Spleen (tissue), 7 donors: ENCODE data around the gene FNDC7.

Experiments used
- CTCF ChIP-seq, 11 experiments: fragments of 200-600 bp in 7 of 11; fragments of 450-650 bp in 4 of 11; sonication (generic) in 4 of 11; IDR thresholded peaks in 8 of 11; conservative IDR thresholded peaks in 3 of 11; 1 replicate in 7 of 11; 2 replicates in 4 of 11; pipeline versions ENCODE4 v1.4.0 to v1.8.0; 2016 to 2021; ENCODE audit warnings: antibody characterized with exemption in 11 of 11, inconsistent platforms in 4 of 11, mild to moderate bottlenecking in 1 of 11
- POLR2A ChIP-seq, 3 donors: fragments of 450-650 bp; IDR thresholded peaks; one replicate each; pipeline ENCODE4 v1.5.1; 2017; ENCODE audit warnings: antibody characterized with exemption in 3 of 3, mild to moderate bottlenecking in 1 of 3
- POLR2AphosphoS5 ChIP-seq, 3 donors: sonication (generic); formaldehyde crosslinking; IDR thresholded peaks; one replicate each; pipeline ENCODE4 v1.5.1; 2017; ENCODE audit warnings: antibody characterized with exemption in 3 of 3
- donor health status: DM: no; HTN: no; CAD: no; lungs with moderate emphysema.
- donor health status: DM: no; HTN: no; CAD: no.
- donor health status: DM: no; HTN: no; CAD: no.

DNA sequence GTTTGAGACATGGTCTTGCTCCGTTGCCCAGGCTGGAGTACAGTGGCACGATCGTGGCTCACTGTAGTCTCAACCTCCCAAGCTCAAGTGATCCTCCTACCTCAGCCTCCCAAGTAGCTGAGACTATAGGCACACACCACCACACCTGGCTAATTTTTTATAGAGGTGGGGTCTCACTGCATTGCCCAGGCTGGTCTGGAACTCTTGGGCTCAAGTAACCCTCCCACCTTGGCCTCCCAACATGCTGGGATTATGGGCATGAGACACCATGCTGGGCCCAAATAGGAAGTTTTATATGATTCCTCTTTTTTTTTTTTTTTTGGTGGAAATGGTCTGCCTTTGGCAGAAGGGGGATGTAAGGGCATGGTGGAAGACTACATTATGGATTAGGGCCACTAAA is 6.1 kb upstream of the FNDC7 start:
- TF ChIP-seq CTCF (IDR thresholded peaks at IDR 0.05 in 8 of 11, conservative IDR thresholded peaks at IDR 0.05 in 3 of 11) (no peak), POLR2A (IDR thresholded peaks at IDR 0.05) (no peak), POLR2AphosphoS5 (IDR thresholded peaks at IDR 0.05) (no peak)
